ENCODE data around the gene TDP1.
A peak's percentile ranks its signal among the peaks of the same experiment; 100 is the strongest.

The TDP1 gene

GRCh38 chr14:89955745-89956660 lies at the start of gene TDP1:
Gene TDP1 (plus strand): TSS chr14:89955927. CDS start chr14:89963115, 7,188 bp downstream.
- DNase-seq (ENCODE audit: low read depth): peak; percentile 73
- TF ChIP-seq, protein P1, sequence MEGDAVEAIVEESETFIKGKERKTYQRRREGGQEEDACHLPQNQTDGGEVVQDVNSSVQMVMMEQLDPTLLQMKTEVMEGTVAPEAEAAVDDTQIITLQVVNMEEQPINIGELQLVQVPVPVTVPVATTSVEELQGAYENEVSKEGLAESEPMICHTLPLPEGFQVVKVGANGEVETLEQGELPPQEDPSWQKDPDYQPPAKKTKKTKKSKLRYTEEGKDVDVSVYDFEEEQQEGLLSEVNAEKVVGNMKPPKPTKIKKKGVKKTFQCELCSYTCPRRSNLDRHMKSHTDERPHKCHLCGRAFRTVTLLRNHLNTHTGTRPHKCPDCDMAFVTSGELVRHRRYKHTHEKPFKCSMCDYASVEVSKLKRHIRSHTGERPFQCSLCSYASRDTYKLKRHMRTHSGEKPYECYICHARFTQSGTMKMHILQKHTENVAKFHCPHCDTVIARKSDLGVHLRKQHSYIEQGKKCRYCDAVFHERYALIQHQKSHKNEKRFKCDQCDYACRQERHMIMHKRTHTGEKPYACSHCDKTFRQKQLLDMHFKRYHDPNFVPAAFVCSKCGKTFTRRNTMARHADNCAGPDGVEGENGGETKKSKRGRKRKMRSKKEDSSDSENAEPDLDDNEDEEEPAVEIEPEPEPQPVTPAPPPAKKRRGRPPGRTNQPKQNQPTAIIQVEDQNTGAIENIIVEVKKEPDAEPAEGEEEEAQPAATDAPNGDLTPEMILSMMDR (IDR thresholded peaks at IDR 0.05; ENCODE audit: control insufficient read depth, insufficient read depth, low read depth, low read length, missing control alignments): no peak

DNA sequence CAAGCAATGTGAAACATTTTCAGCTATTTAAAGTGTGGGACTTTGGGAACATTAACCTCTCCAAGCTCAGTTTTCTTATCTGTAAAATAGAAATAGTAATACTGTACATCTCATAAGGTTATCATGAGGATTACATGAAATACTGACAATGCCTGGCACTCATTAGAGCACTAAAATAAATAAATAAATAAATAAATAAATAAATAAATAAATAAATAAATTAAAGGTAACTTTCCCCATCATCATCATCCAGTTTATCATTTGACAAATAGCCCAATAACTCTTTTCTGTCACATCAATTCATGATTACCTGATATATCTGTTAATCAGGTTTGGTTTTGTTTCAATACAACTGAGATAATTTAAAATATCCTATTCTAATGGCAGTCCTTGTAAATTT lies 49.7 kb upstream of the TDP1 start:
- H3K4me3 ChIP-seq (ENCODE audit: control insufficient read depth, low read depth, low read length): no peak overlapping the region
- no peak for DNase-seq (ENCODE audit: low read depth)
- TF ChIP-seq, protein P1 (IDR thresholded peaks at IDR 0.05; ENCODE audit: control insufficient read depth, insufficient read depth, low read depth, low read length, missing control alignments): no peak

More at GRCh38 chr14:89955745-89956660, at the start of gene TDP1:
- peak within 1 kb of the TSS; percentile 85 for H3K4me3 ChIP-seq (ENCODE audit: control insufficient read depth, low read depth, low read length)

DNA sequence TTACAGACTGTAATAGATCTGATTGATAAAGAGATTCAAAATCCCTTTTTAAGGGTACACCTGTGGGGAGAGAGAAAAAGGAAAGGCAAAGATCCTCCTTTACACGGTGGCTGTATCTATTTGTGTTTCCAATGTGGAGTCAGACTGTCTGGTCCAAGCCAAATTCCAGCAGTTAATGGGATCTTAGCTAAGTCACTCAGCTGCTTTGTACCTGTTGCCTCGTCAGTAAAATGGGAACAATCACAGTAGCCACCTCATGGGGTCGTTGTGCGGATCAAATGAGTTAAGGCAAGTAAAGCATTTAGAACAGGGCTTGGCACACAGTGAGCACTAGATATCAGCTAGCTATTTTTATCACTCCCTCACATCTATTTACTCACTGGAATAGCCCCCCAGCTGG lies 48.1 kb upstream of the TDP1 start:
- no peak overlapping the region for H3K4me3 ChIP-seq (ENCODE audit: control insufficient read depth, low read depth, low read length)
- DNase-seq (ENCODE audit: low read depth): no peak
- TF ChIP-seq, protein P1 (IDR thresholded peaks at IDR 0.05; ENCODE audit: control insufficient read depth, insufficient read depth, low read depth, low read length, missing control alignments): no peak

- TF ChIP-seq, protein P1 (IDR thresholded peaks at IDR 0.05; ENCODE audit: control insufficient read depth, insufficient read depth, low read depth, low read length, missing control alignments): no peak
- no peak for DNase-seq (ENCODE audit: low read depth)
Measured at GRCh38 chr14:89908712-89909450, 46.8 kb upstream of the TDP1 start.

GRCh38 chr14:89909586-89909985 lies 46.1 kb upstream of the TDP1 start:
- no peak for DNase-seq (ENCODE audit: low read depth)
- TF ChIP-seq, protein P1 (IDR thresholded peaks at IDR 0.05; ENCODE audit: control insufficient read depth, insufficient read depth, low read depth, low read length, missing control alignments): no peak
- H3K4me3 ChIP-seq (ENCODE audit: control insufficient read depth, low read depth, low read length): no peak overlapping the region

More at GRCh38 chr14:89908712-89909450, 46.8 kb upstream of the TDP1 start:
- H3K4me3 ChIP-seq (ENCODE audit: control insufficient read depth, low read depth, low read length): no peak overlapping the region

DNA sequence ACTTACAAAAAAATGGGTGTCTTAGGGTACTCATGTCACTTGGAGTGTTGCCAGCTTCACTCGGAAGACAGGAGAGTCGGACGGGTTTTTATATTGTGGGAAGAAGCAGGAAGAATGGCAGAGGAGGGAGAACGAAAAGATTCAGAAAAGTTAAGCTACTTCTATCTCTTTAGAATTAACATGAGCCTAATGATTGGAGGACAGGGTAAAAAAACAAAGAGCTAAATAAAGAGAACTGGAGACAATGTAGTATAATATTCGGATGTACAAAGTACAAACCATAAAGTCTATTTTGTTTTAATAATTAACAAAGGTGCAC lies 45.1 kb upstream of the TDP1 start:
- DNase-seq (ENCODE audit: low read depth): no peak
- no peak overlapping the region for H3K4me3 ChIP-seq (ENCODE audit: control insufficient read depth, low read depth, low read length)

More for the DNA sequence above, 45.1 kb upstream of the TDP1 start:
- TF ChIP-seq, protein P1 (IDR thresholded peaks at IDR 0.05; ENCODE audit: control insufficient read depth, insufficient read depth, low read depth, low read length, missing control alignments): no peak

All from AG09309 (cell line).